ENCODE results near the gene SEPTIN1. TPM values are rescaled to one million over a fixed set of nuclear protein-coding genes. Genes with fewer than 3 reads are reported as not detected.
A peak's percentile ranks its signal among the peaks of the same experiment; 100 is the strongest.

The SEPTIN1 gene
- total and polyA plus RNA-seq, 2 of the 13 experiments (the other 11 are each of a cell fraction or from before 2014, with no cell fraction given), result 0.18 to 0.67 TPM

DNA sequence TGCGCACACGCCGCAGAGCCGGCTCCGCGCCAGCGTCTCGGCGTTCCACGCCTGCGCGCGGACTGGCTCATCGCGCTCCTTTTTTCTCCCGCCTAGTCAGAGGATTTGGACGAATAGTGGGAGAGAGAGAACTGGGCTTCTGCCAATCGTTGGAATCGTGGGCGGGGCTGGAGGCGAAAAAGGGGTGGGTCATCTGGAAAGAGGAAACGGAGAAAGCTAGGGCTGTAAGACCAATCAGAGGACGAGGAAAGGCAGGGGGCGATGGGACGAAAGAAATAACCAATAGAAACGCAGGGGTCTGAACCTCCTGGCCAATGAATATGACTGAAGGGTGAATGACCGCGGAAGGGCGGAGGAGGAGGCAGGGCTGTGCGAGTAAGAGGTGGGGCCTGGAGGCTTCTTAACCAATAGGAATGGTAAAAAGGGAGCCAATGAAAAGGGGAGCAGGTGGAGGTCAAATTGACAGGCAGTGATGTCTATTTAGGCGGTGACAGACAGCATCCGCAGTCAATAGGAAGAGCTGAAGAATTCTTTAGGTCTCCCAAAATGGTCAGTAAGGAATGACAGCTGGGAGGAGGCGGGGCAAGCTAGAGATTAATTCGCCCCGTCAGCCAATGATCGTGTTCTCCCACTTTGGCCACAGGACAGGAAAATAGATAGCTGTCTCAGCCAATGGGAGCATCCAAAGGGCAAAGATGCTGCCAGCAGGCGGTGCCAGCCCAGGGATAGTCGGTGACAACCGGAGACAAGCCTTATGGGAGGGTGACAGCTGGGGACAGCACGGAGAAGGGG, 11.7 kb downstream of the SEPTIN1 start, which contains the start of gene TBC1D10B (continued):
- TF ChIP-seq ZHX2 (IDR thresholded peaks at IDR 0.05; ENCODE audit: low read depth) (0 out of 2 replicates have a peak, but pooled peaks have one; percentile 32), ZHX2 (CRISPR knock-in tag; IDR thresholded peaks at IDR 0.05; ENCODE audit: borderline replicate concordance) (no peak), ZNF253 (CRISPR knock-in tag; IDR thresholded peaks at IDR 0.05; ENCODE audit: borderline replicate concordance) (no peak), SAFB2 (CRISPR knock-in tag; IDR thresholded peaks at IDR 0.05; ENCODE audit: borderline replicate concordance, low read depth) (no peak), THAP11 (CRISPR knock-in tag; IDR thresholded peaks at IDR 0.05) (peak; percentile 87), ZNF768 (CRISPR knock-in tag; IDR thresholded peaks at IDR 0.05) (no peak), CCDC6 (CRISPR knock-in tag; IDR thresholded peaks at IDR 0.05) (no peak), HNRNPUL1 (IDR thresholded peaks at IDR 0.05; ENCODE audit: low read depth, low read length) (no peak), ARNTL (CRISPR knock-in tag; IDR thresholded peaks at IDR 0.05) (0 out of 2 replicates have a peak, but pooled peaks have one; percentile 10), NR2F1 (CRISPR knock-in tag; IDR thresholded peaks at IDR 0.05) (no peak), MYNN (CRISPR knock-in tag; IDR thresholded peaks at IDR 0.05; ENCODE audit: low read depth) (no peak), RERE (CRISPR knock-in tag; IDR thresholded peaks at IDR 0.05; ENCODE audit: low read depth) (no peak), TIGD3 (CRISPR knock-in tag; IDR thresholded peaks at IDR 0.05; ENCODE audit: borderline replicate concordance) (no peak)
- TF ChIP-seq, protein P1, sequence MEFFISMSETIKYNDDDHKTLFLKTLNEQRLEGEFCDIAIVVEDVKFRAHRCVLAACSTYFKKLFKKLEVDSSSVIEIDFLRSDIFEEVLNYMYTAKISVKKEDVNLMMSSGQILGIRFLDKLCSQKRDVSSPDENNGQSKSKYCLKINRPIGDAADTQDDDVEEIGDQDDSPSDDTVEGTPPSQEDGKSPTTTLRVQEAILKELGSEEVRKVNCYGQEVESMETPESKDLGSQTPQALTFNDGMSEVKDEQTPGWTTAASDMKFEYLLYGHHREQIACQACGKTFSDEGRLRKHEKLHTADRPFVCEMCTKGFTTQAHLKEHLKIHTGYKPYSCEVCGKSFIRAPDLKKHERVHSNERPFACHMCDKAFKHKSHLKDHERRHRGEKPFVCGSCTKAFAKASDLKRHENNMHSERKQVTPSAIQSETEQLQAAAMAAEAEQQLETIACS (CRISPR knock-in tag; IDR thresholded peaks at IDR 0.05), result no peak
